ENCODE results near the gene TIMM29. TPM values are rescaled to one million over a fixed set of nuclear protein-coding genes. Genes with fewer than 3 reads are reported as not detected.

TIMM29 gene
- total and polyA plus RNA-seq, 9 of the 15 experiments (the other 6 are each of a cell fraction or from before 2014, with no cell fraction given) = 2.4 to 29.4 (median 16.3) TPM

DNA sequence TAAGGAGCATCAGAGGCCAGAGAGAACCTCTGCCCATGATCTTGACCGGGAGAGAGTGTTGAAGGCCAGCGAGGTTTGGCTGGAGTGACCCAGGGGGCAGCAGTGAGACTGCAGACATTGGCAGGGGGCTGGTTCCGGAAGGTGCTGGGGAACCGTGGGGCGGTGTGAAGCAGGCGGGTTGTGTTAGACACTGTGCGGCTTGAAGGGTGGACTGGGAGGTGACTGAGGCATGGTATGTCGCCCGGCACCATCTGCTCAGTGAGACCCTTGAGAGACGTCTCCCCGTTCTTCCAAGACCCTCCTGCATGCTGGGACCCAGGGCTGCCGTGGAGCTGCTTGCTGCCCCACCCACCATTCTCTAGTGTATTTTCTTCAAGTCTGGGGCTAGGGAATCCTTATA is 32.7 kb upstream of the TIMM29 start:
- ATAC-seq (peak; percentile 50), DNase-seq (ENCODE audit: extremely low read depth in 1 of 4, low spot score in 3 of 4) (no peak), FAIRE-seq (no peak)
- ChIA-PET CTCF (ENCODE audit: low intra/inter-chr PET ratio) (no interaction called here), POLR2A (no interaction called here)
- Histone ChIP-seq H3K4me3 (no peak overlapping the region), H4K20me1 (replicated peaks; ENCODE audit: control insufficient read depth, insufficient read depth, low read length) (peaks cover 9% of the 10 kb centered on the region; the same call in 1 of the 2 replicates), H3K4me1 (replicated peaks in 1 of 2; ENCODE audit: control insufficient read depth in 2 of 2, insufficient read depth in 2 of 2, low read length in 2 of 2) (peaks cover 3 to 54% of the 10 kb centered on the region in 2 experiments; a peak in 3 of 5 replicates), H3K79me2 (ENCODE audit: control insufficient read depth, insufficient read depth, low read length) (peaks cover 69% of the 10 kb centered on the region), H2AFZ (ENCODE audit: low read depth, low read length) (no peak overlapping the region), H3K9me3 (replicated peaks; ENCODE audit: control insufficient read depth, insufficient read depth, low read depth, low read length) (no peaks in the 10 kb centered on the region), H3K27ac (ENCODE audit: extremely low read depth, low read depth, low read length) (no peak overlapping the region), H3K9ac (ENCODE audit: insufficient read depth in 1 of 2, low read depth in 2 of 2, low read length in 2 of 2) (peak overlapping the region in 1 of 2 experiments; percentile 76; a peak in 2 of 4 replicates), H3K4me2 (ENCODE audit: insufficient read depth, low read length) (no peak overlapping the region), H3K36me3 (ENCODE audit: control insufficient read depth, insufficient read depth, low read length) (peaks cover 16% of the 10 kb centered on the region; the same call in 1 of the 3 replicates), H3K27me3 (ENCODE audit: control insufficient read depth in 2 of 2, insufficient read depth in 2 of 2, low read length in 2 of 2) (no peaks in the 10 kb centered on the region), H3K9me1 (ENCODE audit: control insufficient read depth, insufficient read depth, low read length) (peaks cover 2% of the 10 kb centered on the region)
- intact Hi-C loops (cut with micrococcal nuclease) (no loop called here), in situ Hi-C loops (cut with MboI) (no loop called here)
- TF ChIP-seq KDM5B (IDR thresholded peaks at IDR 0.05; ENCODE audit: insufficient replicate concordance, low read depth, low read length) (no peak), ZNF586 (CRISPR knock-in tag; conservative IDR thresholded peaks at IDR 0.05) (no peak), ZNF324 (CRISPR knock-in tag; IDR thresholded peaks at IDR 0.05) (no peak), PTTG1 (tag; IDR thresholded peaks at IDR 0.05; ENCODE audit: low read depth) (no peak), TRIM28 (IDR thresholded peaks at IDR 0.05) (no peak), CTCF (IDR thresholded peaks at IDR 0.05 in 2 of 3, conservative IDR thresholded peaks at IDR 0.05 in 1 of 3; ENCODE audit: insufficient read depth in 2 of 3, low read depth in 1 of 3, low read length in 3 of 3) (peak; percentile 20 to 30 (median 28); a peak in 2 of 6 replicates), RNF2 (IDR thresholded peaks at IDR 0.05) (no peak), KDM2B (CRISPR knock-in tag; IDR thresholded peaks at IDR 0.05) (no peak)
- WGBS (ENCODE audit: insufficient coverage, low coverage, missing lambda C conversion rate) = 82% methylated on average over 9 of the region's 12 CpGs
- BruUV-seq (replicated peaks) = no TSS peak

Data from K562 (cell line).